Measurements from ENCODE around the gene WNT3A.

WNT3A gene

GRCh38 chr1:228090613-228091081 lies 83.8 kb downstream of the WNT3A start:
- no peak overlapping the region for H3K4me3 ChIP-seq (ENCODE audit: low read length)
- no peak for DNase-seq (ENCODE audit: low read depth, low spot score)

GRCh38 chr1:228091084-228091483 lies 84.3 kb downstream of the WNT3A start:
- DNase-seq (ENCODE audit: low read depth, low spot score): no peak
- no peak overlapping the region for H3K4me3 ChIP-seq (ENCODE audit: low read length)

- no peak overlapping the region for H3K4me3 ChIP-seq (ENCODE audit: low read length)
Observed at GRCh38 chr1:228092342-228093049, 85.7 kb downstream of the WNT3A start.

GRCh38 chr1:228093050-228093906 lies 86.5 kb downstream of the WNT3A start:
- H3K4me3 ChIP-seq (ENCODE audit: low read length): no peak overlapping the region
- no peak for DNase-seq (ENCODE audit: low read depth, low spot score)

More at GRCh38 chr1:228092342-228093049, 85.7 kb downstream of the WNT3A start:
- DNase-seq (ENCODE audit: low read depth, low spot score): no peak

- no peak overlapping the region for H3K4me3 ChIP-seq (ENCODE audit: low read length)
- no peak for DNase-seq (ENCODE audit: low read depth, low spot score)
Observed at GRCh38 chr1:228094432-228095016, 87.7 kb downstream of the WNT3A start.

GRCh38 chr1:228095161-228095560 lies 88.4 kb downstream of the WNT3A start:
- no peak overlapping the region for H3K4me3 ChIP-seq (ENCODE audit: low read length)
- DNase-seq (ENCODE audit: low read depth, low spot score): no peak

GRCh38 chr1:228095938-228096337 lies 89.1 kb downstream of the WNT3A start:
- no peak overlapping the region for H3K4me3 ChIP-seq (ENCODE audit: low read length)
- no peak for DNase-seq (ENCODE audit: low read depth, low spot score)

GRCh38 chr1:228096416-228097332 lies 89.9 kb downstream of the WNT3A start:
- DNase-seq (ENCODE audit: low read depth, low spot score): no peak
- H3K4me3 ChIP-seq (ENCODE audit: low read length): no peak overlapping the region

- H3K4me3 ChIP-seq (ENCODE audit: low read length): no peak overlapping the region
- no peak for DNase-seq (ENCODE audit: low read depth, low spot score)
Observed at GRCh38 chr1:228097333-228098081, 90.7 kb downstream of the WNT3A start.

- H3K4me3 ChIP-seq (ENCODE audit: low read length): no peak overlapping the region
- DNase-seq (ENCODE audit: low read depth, low spot score): no peak
Observed at GRCh38 chr1:228098323-228098931, 91.6 kb downstream of the WNT3A start.

GRCh38 chr1:228099331-228099732 lies 92.5 kb downstream of the WNT3A start:
- no peak for DNase-seq (ENCODE audit: low read depth, low spot score)
- H3K4me3 ChIP-seq (ENCODE audit: low read length): no peak overlapping the region

GRCh38 chr1:228100822-228101613 lies 94.2 kb downstream of the WNT3A start:
- no peak for DNase-seq (ENCODE audit: low read depth, low spot score)
- peak overlapping the region; percentile 77; the same call in 1 of the 2 replicates for H3K4me3 ChIP-seq (ENCODE audit: low read length)

GRCh38 chr1:228101614-228101993 lies 94.8 kb downstream of the WNT3A start:
- peak overlapping the region; percentile 77 for H3K4me3 ChIP-seq (ENCODE audit: low read length)
- DNase-seq (ENCODE audit: low read depth, low spot score): no peak

- DNase-seq (ENCODE audit: low read depth, low spot score): no peak
- peak overlapping the region; percentile 77 for H3K4me3 ChIP-seq (ENCODE audit: low read length)
Observed at GRCh38 chr1:228101994-228102790, 95.4 kb downstream of the WNT3A start.

- peak within 1 kb of the TSS; percentile 77 for H3K4me3 ChIP-seq (ENCODE audit: low read length)
- peak; percentile 87 for DNase-seq (ENCODE audit: low read depth, low spot score)
Observed at GRCh38 chr1:228102791-228103620, 96.2 kb downstream of the WNT3A start, which contains the start of gene C1orf35. Gene C1orf35 (minus strand): TSS chr1:228103325. CDS start chr1:228103227, 98 bp downstream.
